Epidermal melanocyte (primary cell): Measurements from ENCODE around the gene BRAT1.
"Not testable (repeated sequence)": the region's sequence is repeated elsewhere in the genome, so short reads cannot be mapped to it uniquely, and the experiment has no call there.

Experiments
- DNase-seq: peaks from one replicate; pipeline ENCODE4 v3.0.0; 2011; ENCODE audit warnings: low spot score; ENCODE audit not compliant: insufficient read length

BRAT1 gene

GRCh38 chr7:2555121-2556052 lies at the start of gene BRAT1:
Gene BRAT1 (minus strand): TSS chr7:2555524. CDS start chr7:2554431, 1,093 bp downstream.
- DNase-seq, result peak; percentile 96

- DNase-seq, result peak; percentile 54
These were observed 49.4 kb upstream of the BRAT1 start for GRCh38 chr7:2604608-2605174.

- DNase-seq, result no peak
These were observed 48.0 kb upstream of the BRAT1 start for GRCh38 chr7:2603044-2603965.

GRCh38 chr7:2602406-2603043 lies 47.2 kb upstream of the BRAT1 start:
- no peak for DNase-seq

- no peak for DNase-seq
These were observed 46.6 kb upstream of the BRAT1 start for GRCh38 chr7:2601907-2602306.

- DNase-seq, result no peak
These were observed 45.7 kb upstream of the BRAT1 start for GRCh38 chr7:2601065-2601464.

GRCh38 chr7:2598154-2598823 lies 43.0 kb upstream of the BRAT1 start:
- no peak for DNase-seq

- no peak for DNase-seq
These were observed 41.9 kb upstream of the BRAT1 start for GRCh38 chr7:2597273-2597640.

- no peak for DNase-seq
These were observed 41.3 kb upstream of the BRAT1 start for GRCh38 chr7:2596464-2597272.

GRCh38 chr7:2595258-2595860 lies 40.0 kb upstream of the BRAT1 start:
- no peak for DNase-seq

GRCh38 chr7:2594599-2594998 lies 39.3 kb upstream of the BRAT1 start:
- no peak for DNase-seq

- no peak for DNase-seq
These were observed 37.9 kb upstream of the BRAT1 start for GRCh38 chr7:2593036-2593727.

GRCh38 chr7:2592375-2592865 lies 37.1 kb upstream of the BRAT1 start:
- no peak for DNase-seq

- not testable (repeated sequence) for DNase-seq
These were observed 34.6 kb upstream of the BRAT1 start for GRCh38 chr7:2589941-2590340.

- DNase-seq, result no peak
These were observed 34.0 kb upstream of the BRAT1 start for GRCh38 chr7:2589341-2589740.

GRCh38 chr7:2587778-2588177 lies 32.5 kb upstream of the BRAT1 start:
- DNase-seq, result no peak

- no peak for DNase-seq
These were observed 31.8 kb upstream of the BRAT1 start for GRCh38 chr7:2587134-2587533.

- DNase-seq, result no peak
These were observed 31.1 kb upstream of the BRAT1 start for GRCh38 chr7:2586326-2587020.
